ENCODE results near the gene SLC27A2.

SLC27A2 gene

DNA sequence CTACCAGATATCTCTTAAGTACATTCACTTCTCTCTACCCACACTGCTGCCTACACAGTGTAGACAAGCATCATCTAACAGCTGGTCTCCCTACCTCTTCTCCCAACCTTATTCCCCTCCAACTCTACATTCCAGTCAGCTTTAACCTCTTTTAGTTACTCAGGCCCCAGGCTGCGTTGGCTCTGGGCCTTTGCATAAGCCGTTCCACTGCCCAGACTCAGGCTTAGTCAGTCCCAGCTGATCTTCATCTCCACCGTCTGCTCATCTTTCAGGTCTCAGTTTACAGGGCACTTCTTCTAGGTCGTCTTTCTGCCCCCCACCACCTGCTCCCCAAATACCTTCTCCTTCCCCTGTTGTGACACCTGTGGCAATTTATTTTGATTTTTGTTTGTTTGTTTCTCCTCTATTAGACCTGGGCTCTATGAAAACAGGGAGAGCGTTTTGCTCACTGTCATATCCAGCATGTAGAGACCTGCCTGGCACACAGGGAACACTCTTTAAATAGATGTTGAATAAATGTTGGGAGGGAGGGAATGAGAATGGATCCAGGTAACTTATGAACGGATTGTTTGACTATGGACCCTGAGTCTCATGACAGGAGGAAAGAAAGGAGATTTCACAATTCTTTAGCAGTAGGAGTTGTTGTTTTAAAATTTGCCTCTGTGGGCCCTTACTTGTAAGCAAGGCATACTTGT lies 11.1 kb downstream of the SLC27A2 start:
- DNase-seq = no peak

DNA sequence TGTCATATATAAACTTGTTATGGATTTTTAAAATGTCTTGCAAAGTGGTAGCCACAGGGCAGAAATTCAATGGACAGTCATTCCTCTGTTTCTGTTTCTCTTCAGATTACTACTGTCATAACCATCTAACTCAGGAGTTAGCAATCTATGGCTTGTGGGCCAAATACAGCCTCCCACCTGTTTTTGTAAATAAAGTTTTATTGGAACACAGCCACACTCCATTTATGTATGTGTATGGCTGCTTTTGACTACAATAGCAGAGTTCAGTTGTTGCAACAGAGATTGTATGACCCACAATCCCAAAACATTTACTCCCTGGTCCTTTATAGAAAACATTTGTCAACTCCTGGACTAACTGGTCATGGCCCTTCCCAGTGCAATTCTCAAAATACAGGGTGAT lies 20.0 kb downstream of the SLC27A2 start:
- no peak for DNase-seq

DNA sequence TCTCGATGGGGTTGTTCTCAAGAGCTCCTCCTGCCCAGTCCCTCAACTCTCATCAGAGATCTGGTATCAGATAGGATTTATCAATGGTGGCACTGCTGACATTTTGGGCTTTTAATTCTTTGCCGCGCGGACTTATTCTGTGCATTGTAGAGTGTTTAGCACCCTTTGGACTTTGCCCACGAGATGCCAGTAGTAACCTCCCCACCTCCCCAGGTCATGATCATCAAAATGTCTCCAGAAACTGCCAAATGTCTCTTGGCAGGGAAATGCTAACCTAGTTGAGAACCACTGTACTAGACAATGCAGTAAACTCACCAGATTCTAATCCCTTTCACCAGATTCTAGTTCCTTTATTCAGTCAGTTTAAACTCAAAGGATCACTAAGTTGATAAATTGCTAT lies 24.0 kb downstream of the SLC27A2 start:
- DNase-seq = no peak

DNA sequence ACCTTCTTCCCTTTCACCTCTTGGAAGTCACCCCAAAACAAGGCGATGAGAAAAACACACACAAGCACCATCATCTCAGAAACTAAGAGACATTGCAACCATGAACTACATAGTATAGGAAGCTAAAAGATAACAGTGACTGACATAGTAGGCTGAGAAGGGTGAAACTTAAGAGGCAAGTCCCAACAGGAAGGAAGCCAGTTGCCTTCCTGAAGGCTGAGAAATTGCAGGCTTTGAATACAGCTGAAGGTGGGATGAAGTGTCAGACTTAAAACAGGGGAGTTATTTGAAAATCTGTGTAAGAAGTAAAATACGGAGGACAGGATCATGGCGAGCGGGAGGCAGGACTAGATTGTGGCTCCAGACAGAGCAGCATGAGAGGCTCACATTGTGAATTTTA lies 27.8 kb downstream of the SLC27A2 start:
- DNase-seq = no peak

DNA sequence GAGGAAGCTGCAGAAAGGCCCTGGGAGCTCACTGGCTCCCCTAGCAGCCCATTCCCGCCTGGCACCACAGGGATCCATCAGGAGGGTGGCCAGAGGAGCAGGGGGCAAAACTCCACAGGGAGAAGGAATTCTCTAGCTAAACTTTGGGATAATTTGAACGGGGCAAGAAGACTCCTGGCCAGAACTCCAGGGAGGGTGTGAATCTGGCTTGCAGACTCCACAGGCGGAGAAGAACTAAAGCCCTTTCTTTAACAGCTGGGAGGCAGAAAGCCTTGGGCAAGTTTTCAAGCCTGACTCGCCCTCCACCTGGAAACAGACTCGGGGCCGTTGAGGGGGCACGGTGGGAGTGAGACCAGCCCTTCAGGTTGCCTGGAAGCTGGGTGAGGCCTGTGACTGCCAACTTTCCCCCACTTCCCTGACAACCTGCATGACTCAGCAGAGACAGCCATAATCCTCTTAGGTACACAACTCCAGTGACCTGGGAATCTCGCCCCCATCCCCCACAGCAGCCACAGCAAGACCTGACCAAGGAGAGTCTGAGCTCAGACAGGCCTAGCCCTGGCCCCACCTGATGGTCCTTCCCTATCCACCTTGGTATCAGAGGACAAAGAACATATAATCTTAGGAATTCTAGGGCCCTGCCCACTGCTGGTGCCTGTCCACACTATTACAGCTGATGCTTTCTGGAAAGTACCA lies 28.6 kb downstream of the SLC27A2 start:
- no peak for DNase-seq

DNA sequence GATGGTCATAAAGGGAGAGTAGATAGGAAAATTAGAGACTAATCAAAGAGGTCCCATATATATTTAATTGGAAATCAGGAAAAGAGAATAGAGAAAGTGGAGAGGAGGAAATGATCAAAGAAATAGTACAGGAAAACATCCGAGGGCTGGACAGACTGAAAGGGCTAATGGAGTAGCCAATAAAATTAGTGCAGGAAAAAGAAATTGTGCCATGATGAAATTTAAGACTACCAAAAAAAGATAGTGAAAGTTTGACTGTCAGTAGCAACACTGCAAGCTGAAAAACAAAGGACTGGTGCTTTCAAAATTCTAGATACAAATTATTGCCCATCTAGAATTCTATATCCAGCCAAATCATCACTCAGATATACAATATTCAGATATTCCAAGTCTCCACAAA lies 36.3 kb downstream of the SLC27A2 start:
- no peak for DNase-seq

DNA sequence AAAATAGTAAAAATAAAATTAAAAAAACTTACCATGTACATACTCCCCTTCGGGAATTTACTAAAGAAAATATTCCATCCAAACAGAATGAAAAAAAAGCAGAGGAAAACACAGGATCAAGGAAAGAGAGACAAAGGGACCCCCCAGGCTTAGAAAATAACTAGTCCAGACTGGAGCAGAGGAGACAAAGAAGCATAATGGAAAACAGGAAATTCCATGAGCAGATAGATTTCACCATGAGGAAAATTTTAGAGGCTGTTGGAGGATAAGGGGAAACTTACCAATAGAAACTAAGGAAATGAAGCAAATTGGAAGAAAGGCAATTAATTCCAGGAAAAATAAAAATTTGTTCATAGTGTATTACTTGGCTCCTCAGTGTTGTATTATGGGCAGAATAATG lies 36.7 kb downstream of the SLC27A2 start:
- DNase-seq = no peak

DNA sequence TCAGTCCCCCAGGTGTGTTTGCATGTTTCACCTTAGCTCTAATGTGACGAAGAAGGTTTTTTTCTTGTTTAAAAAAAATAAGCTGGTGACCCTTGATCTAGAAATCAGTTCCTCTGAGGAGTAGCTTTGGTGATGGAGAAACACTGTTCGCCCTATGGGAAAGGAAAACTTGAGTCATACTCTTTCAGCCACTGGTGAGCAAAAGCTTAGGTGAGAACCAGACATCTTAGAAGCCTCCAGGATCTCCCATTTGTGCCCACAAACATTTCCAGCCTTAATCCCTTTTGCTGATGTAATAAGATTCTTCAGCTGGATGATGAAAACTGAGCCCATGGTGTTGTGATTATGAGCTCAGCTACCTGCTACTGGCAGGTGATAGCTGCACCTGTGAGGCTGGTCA lies 37.8 kb downstream of the SLC27A2 start:
- DNase-seq = no peak

DNA sequence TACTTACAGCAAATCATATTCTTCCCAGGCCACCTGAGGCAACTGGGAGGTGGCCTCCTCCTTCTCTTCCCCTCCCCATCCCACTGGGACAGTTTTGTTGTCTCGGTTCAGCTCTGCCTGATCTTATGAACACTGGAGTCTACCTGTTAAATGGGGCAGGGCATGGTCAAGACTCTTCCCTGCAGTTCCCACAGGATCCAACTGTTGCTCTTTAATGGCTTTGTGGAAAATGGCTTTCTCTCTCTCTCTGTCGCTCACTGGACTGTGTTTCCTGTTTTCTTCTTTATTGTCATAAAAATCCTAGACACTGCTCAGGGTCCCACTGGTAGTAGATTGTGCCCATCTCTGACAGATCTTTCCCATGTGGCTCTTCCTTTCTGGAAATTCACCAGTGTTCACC lies 40.2 kb downstream of the SLC27A2 start:
- no peak for DNase-seq

DNA sequence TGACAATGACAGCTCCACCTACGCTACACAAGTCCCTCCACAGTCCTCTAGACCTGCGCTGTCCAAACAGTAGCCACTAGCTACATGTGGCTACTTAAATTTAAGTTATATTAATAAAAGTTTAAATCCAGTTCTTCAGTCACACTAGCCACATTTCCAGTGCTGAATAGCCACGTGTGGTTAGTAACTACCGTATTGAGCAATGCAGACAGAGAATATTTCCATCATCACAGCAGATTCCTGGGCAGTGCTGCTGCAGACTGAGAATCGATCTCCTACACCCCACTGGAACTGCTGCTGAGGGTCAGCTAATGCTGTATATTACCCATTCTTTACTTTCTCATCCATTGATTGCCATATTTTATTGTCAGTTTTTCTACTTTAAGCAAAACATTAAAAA lies 42.6 kb downstream of the SLC27A2 start:
- no peak for DNase-seq

DNA sequence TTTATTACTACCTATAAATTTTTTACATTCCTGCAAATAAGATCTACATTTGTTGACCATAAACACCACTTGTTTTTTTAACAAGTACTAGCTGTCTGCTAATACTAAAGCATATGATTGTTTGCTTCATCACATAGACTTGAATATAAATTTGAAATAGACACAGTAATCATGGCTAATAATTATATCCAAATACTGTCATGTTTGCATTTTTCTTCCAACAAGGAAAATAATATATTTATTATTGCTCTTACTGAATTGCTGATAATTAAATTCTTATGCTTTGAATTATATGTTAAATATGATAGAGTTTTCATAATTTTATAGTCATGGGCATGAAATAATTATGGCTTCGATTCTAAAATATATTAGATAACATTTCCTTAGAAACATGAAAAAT lies 43.1 kb downstream of the SLC27A2 start:
- DNase-seq = no peak

DNA sequence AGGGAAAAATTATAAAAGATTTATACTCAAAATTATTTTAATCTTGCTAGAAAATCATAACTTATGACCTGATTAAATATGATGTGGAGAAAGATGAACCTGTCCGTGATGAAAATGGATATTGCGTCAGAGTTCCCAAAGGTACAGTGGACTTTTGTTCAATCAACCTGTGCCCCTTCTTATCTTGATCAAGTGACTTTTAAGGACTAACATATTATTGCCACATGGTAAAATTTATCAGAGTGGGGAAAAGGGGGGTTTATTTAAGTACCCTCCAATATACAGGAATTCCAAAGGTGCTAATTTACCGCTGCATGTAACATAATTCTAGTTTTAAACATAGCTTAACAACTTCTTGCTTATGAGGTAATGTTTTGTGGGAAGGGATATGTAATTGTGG lies 43.9 kb downstream of the SLC27A2 start:
- DNase-seq = no peak

DNA sequence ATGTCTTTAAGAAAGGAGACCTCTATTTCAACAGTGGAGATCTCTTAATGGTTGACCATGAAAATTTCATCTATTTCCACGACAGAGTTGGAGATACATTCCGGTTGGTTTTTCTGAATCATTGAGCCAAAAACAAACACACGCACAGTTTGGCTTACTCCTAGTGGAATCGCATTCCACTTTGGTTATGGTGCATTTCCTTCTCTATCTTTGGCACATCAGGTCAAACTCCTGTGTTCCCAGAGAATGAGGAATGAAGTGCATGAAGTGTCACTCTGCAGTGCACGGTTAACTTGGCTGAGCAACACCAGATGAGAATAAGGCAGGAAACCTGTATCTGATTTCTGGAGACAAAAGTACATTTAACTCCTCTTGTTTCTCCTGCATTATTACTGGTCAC lies 45.1 kb downstream of the SLC27A2 start:
- no peak for DNase-seq

DNA sequence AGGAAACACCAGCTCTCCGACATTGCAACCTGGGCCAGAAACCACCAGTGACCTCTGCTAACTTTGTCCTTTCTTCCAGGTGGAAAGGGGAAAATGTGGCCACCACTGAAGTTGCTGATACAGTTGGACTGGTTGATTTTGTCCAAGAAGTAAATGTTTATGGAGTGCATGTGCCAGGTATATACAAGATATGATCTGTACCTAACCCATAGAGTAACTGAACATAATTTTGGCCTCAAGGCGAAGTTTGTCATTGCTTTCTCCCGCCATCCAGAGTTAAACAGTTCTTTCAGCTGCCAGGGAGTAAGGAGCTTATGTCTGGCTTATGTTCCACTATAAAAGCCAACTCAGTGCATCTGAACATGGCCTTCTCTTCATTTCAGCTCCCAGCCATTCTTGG lies 46.9 kb downstream of the SLC27A2 start:
- DNase-seq = no peak

DNA sequence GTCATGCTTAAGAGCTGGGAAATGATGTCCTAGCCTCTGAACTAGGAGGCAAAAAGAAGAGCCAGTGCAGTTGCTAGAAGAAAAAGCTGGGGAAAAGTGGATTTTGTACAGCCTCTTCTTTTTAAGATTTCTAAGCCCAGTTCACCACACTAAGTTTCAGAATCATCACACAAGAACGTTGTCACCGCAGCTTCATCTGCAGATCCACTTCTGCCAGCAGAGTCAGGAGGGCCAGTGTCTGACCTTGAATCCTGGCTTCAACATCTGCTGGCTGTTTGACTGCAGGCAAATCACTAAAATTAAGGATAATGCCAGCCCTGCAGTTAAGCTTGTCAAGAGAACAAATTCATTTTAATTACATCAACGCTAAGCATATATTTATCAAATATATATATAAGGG lies 47.3 kb downstream of the SLC27A2 start:
- DNase-seq = no peak

DNA sequence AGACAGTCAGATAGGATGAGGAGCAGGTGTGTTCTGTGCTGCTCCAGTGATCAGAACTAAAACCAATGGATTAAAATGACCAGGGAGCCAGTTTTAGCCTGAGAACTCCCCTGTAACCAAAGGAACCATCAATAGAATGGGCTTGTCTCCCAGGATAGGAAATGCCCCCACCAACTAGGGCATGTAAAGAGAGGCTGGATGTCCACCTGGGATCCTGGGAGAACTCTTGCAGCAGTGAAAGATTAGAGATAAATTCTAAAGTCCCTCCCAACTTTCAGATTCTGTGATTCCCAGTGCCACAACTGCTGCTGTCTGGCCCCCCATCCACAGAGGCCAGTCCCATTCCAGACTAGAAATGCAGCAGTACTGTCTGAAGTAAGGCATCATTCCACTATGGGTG lies 49.8 kb downstream of the SLC27A2 start:
- DNase-seq = no peak

DNA sequence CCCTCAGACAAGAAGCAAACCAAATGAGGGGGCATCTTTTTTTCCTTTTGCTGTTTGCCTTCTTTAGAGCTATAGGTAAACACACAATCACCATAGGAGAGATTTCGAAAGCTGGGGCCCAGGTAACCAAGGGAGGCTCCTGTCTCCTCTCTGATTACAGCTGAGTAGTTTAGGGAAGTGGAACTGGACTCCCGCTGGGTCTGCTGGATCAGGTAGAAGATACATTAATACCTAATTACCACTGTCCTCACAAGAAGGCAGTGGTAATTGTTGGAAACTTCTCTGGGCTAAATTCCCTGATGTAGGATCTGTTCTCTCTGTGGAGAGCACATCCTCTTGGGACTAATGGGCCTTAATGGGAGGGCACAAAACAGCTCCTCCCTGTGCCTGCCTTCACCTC lies 50.8 kb downstream of the SLC27A2 start:
- no peak for DNase-seq

DNA sequence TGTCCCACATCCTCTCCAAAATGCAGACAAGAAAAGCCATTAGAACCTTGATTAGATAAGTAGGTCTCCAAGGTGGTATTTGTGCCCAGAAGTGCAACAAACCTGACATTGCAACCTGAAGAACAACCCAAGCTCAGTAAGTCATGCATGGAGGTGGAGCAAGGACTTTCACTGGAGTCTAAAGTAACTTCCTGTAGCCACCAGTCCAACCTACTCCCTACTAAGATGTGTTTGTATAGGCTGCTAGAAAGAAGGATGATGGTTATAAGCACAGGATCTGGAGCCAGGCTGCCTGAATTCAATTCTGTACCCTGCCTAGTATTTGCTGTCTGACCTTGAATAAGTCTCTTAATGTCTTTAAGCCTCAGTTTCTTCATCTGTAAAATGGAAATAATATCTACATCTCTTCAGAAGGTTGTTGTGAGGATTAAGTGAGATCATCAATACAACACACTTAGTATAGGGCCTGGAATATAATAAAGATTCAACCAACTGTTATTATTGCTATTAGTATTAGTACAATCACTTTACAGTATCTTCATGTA lies 51.3 kb downstream of the SLC27A2 start:
- no peak for DNase-seq

DNA sequence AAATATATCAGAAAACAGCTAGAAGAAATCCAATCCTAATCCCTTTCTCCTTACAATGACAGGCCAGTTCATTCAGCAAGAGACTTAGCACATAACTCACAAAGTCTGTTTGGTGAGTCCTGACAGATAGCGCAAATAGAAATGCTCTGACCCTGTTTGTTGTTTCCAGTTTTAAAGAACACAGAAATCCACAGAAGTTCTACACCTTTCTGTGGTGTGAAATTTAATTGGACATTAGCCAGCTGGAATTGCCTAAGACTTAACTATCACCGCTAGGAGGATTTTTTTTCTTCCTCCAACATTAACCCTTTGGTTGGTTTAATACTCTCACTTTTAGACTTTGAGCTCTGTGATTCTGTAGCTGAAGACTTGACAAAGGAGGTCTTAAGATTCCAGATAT lies 52.8 kb downstream of the SLC27A2 start:
- DNase-seq = no peak

DNA sequence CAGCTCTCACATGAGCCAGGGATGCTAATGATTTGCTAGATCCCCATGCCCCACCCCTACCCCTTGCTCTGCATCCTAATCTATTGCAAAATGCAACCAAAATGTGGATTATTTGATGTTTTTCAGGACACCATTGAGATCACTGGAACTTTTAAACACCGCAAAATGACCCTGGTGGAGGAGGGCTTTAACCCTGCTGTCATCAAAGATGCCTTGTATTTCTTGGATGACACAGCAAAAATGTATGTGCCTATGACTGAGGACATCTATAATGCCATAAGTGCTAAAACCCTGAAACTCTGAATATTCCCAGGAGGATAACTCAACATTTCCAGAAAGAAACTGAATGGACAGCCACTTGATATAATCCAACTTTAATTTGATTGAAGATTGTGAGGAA lies 53.8 kb downstream of the SLC27A2 start:
- DNase-seq = no peak

DNA sequence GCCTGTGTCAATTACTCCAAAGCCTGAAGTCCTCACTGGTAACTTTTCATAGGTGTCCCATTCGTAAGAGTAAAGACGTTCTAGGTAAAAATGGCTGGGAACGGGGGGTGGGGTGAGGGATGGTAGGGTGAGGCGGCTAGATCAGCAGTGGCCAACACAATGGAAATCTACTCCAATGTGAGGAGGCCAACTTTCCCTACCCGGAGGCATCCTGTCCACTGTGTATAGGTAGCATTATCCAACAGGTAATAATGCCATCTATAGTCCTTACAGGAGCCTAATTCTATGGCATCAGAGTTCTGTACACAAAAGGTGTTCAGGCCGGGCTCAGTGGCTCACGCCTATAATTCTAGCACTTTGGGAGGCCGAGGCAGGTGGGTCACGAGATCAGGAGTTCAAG lies 54.4 kb downstream of the SLC27A2 start:
- no peak for DNase-seq

DNA sequence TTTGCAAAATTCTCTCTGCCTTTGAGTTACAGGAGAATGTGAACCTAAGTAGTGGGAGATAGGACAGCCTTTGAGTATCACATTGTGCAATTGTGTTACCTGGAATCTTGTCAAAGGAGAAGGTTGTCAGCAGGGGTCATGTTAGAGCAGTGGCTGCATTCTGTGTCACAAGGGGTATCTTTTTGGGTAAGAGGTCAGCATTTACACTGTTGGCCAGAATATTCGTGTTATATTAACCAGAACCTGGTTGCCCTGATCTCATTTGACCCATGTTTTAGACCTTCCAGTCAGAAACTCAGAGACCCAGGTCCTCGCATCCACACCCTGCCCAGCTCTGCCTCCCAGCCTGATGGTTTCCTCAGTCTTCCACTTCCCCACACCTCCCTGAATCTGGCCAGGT lies 56.3 kb downstream of the SLC27A2 start:
- DNase-seq = no peak

DNA sequence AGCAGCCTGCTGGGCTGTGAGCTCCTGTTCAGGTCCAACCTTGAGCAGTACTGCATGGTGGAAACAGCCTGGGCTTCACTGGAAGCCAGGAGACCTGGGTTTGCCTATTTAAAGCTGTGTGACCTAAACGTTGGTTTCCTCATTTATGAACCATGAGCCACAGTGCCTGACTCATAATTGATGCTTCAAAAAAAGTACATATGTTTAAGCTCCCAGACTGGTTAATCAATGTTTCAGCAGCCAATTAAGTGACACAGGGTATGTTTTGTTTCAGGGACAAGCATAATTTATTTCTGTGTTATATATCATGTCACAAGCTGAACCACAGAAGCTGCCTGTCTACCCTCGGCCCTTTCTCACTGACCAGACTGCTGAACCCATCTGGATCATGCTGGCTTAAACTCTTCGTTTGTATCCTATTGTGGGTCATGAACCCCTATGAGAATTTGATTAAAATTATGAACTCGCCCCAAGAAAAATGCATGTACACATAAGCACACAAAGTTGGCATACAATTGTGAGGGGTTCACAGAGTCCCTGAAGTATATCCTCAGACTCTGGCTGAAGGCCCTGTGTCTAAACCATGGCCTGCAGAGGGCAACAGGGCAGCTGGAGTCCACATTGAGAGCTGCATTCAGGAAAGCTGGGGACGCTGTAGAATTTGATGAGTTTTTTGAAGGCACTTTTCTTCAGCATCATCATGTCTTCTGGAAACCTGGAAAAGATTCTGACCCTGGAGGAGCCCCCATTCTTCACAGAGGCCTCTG lies 59.9 kb downstream of the SLC27A2 start:
- no peak for DNase-seq

DNA sequence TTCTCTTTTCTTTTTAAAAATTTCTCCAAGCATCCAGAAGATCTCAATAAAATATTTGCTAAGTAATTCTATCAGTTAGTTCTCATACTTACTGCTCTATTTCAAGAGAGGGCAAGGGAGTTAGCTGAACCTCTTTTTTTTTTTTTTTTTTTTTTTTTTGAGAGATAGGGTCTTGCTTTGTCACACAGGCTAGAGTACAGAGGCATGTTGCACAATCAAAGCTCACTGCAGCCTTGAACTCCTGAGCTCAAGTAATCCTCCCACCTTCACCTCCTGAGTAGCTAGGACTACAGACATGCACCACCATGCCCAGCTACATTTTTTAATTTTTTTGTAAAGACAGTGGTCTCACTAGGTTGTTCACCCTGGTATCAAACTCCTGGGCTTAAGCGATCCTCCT lies 62.2 kb downstream of the SLC27A2 start:
- DNase-seq = no peak

Data from NCI-H510A treated with DMSO at 0.1 percent for 48 hours (cell line).